ENCODE results near the gene CFAP74. TPM values are rescaled to one million over a fixed set of nuclear protein-coding genes. Genes with fewer than 3 reads are reported as not detected.

The CFAP74 gene
- total RNA-seq, 2 experiments from 2014 or later = not detected

- H3K27ac ChIP-seq (ENCODE audit: low read depth in 1 of 2, low read length in 2 of 2) = no peak within 1 kb of the TSS
- H3K4me1 Mint-ChIP-seq (ENCODE audit: low read depth) = peaks cover 4% of the 10 kb centered on the region
- H3K9me3 ChIP-seq (ENCODE audit: control insufficient read depth in 1 of 2, insufficient read depth in 1 of 2, low read length in 2 of 2) = no peaks in the 10 kb centered on the region
- no peak for ATAC-seq (ENCODE audit: poor library complexity)
- no peak within 1 kb of the TSS for H3K4me3 ChIP-seq (ENCODE audit: low read length)
- H3K9me3 Mint-ChIP-seq = no peaks in the 10 kb centered on the region
- CTCF ChIA-PET = no interaction called here
- H3K27ac Mint-ChIP-seq = no peak within 1 kb of the TSS
- no peaks in the 10 kb centered on the region for H3K27me3 Mint-ChIP-seq
- no peaks in the 10 kb centered on the region for H3K27me3 ChIP-seq (ENCODE audit: control insufficient read depth in 1 of 2, insufficient read depth in 2 of 2, low read length in 2 of 2)
- no peaks in the 10 kb centered on the region for H3K36me3 Mint-ChIP-seq (ENCODE audit: low read depth)
- peak in 1 of 14 experiments; percentile 29 for DNase-seq
- intact Hi-C loops (cut with DNase I, micrococcal nuclease) = loop anchor here in 1 of 2 experiments (5.0 kb wide), 1 partner anchor 217 kb away; no protein-coding TSS in a partner anchor
- POLR2A ChIA-PET = no interaction called here
- H3K4me3 Mint-ChIP-seq = peak within 1 kb of the TSS; percentile 58
- H3K36me3 ChIP-seq (ENCODE audit: insufficient read depth, low read length) = no peaks in the 10 kb centered on the region
- TF ChIP-seq, protein P1, sequence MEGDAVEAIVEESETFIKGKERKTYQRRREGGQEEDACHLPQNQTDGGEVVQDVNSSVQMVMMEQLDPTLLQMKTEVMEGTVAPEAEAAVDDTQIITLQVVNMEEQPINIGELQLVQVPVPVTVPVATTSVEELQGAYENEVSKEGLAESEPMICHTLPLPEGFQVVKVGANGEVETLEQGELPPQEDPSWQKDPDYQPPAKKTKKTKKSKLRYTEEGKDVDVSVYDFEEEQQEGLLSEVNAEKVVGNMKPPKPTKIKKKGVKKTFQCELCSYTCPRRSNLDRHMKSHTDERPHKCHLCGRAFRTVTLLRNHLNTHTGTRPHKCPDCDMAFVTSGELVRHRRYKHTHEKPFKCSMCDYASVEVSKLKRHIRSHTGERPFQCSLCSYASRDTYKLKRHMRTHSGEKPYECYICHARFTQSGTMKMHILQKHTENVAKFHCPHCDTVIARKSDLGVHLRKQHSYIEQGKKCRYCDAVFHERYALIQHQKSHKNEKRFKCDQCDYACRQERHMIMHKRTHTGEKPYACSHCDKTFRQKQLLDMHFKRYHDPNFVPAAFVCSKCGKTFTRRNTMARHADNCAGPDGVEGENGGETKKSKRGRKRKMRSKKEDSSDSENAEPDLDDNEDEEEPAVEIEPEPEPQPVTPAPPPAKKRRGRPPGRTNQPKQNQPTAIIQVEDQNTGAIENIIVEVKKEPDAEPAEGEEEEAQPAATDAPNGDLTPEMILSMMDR (IDR thresholded peaks at IDR 0.05) = no peak
- H3K4me1 ChIP-seq (ENCODE audit: insufficient read depth, low read length) = peaks cover 25% of the 10 kb centered on the region
These were observed 88.5 kb downstream of the CFAP74 start, which contains the start of gene CALML6 for GRCh38 chr1:1914971-1915692. Gene CALML6, plus strand, starts transcription at chr1:1915260. Its CDS starts 21 bp downstream, at chr1:1915281.

DNA sequence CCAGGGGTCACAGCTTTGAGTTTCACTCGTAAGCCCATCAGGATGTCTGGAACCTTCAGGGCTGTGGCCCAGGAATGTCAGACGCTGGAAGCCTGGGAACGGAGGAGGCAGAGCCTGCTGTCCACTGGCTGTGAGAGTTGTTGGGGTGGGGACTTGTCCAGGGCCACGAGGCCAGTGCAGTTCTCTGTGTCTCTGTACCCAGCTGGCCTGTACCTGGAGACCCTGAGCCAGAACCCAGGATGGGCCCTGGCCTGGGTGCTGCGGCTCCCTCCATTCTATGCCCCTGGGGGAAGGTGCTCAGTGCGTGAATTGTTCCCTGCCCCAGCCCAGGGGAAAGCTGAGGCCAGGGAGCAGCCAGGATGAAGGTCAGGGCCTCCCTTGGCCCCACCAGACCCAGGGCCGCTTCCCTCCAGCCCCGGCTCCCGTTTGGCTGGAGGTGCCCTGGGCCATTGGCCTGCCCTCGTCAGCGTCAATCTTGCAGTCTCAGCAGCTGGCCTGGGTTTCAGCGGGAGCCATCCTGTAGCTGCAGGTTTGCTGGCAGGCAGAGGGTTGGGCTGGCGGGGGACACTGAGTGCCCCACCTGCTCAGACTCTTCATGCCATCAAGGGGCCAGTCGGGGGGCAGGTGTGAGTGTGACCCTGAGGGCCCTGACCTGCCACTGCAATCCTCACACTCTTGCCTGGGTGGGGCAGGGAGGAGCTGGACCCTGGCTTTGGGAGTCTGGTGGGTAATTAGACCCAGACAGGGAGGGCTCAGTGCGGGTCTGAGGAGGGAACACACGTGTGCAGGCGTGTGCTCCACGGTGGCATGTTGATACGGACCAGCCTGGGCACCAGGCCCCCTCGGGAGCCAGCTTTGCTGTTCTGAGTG, 89.2 kb downstream of the CFAP74 start:
- peaks cover 1% of the 10 kb centered on the region for H3K4me1 Mint-ChIP-seq (ENCODE audit: low read depth)
- no peak overlapping the region for H3K27ac Mint-ChIP-seq
- Histone ChIP-seq H3K27ac (ENCODE audit: low read depth in 1 of 2, low read length in 2 of 2) (no peak overlapping the region), H3K4me3 (ENCODE audit: low read length) (no peak overlapping the region), H3K4me1 (ENCODE audit: insufficient read depth, low read length) (peaks cover 25% of the 10 kb centered on the region), H3K9me3 (ENCODE audit: control insufficient read depth in 1 of 2, insufficient read depth in 1 of 2, low read length in 2 of 2) (no peaks in the 10 kb centered on the region), H3K27me3 (ENCODE audit: control insufficient read depth in 1 of 2, insufficient read depth in 2 of 2, low read length in 2 of 2) (no peaks in the 10 kb centered on the region), H3K36me3 (ENCODE audit: insufficient read depth, low read length) (no peaks in the 10 kb centered on the region)
- no peak overlapping the region for H3K4me3 Mint-ChIP-seq
- CTCF ChIA-PET = no interaction called here
- H3K36me3 Mint-ChIP-seq (ENCODE audit: low read depth) = no peaks in the 10 kb centered on the region
- TF ChIP-seq, protein P1 (IDR thresholded peaks at IDR 0.05) = no peak
- POLR2A ChIA-PET = no interaction called here
- no peaks in the 10 kb centered on the region for H3K9me3 Mint-ChIP-seq
- ATAC-seq (ENCODE audit: poor library complexity) = no peak
- intact Hi-C loops (cut with DNase I, micrococcal nuclease) = no loop called here
- H3K27me3 Mint-ChIP-seq = no peaks in the 10 kb centered on the region
- DNase-seq = peak in 1 of 14 experiments; percentile 30

DNA sequence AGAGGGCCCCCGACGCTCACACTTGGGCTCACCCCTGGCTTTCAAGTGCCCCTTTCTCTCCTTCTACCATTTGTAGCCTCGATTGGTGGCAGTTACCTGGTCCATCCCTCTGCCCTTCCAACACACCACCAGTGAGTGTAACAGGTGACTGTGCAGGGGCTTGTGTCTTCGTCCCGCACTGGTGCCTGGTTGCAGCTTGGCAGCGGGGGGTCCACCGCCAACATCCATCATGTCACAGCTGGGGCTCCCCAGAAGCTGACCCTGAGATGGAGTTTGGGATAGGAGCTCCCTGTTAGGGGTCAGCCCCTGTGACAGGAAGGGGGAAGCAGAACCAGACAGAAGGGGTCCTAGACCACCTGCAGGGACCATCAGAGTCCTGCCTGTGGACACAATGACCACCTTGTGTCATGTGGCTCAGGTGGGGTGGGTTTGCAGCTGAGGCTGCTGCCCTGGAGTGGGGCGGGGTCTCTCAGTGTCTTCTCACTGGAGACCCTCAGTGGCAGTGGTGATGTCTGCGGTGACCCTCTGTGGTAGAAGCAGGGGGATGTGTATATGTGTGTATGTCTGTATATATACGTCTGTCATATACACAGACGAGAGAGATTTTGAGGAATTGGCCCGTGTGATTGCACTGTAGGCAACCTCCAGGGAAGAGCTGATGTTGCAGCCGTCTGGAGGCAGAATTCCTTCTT, 92.1 kb downstream of the CFAP74 start:
- no peaks in the 10 kb centered on the region for H3K27me3 ChIP-seq (ENCODE audit: control insufficient read depth in 1 of 2, insufficient read depth in 2 of 2, low read length in 2 of 2)
- H3K27ac ChIP-seq (ENCODE audit: low read depth in 1 of 2, low read length in 2 of 2) = no peak overlapping the region
- H3K4me3 ChIP-seq (ENCODE audit: low read length) = no peak overlapping the region
- DNase-seq = peak in 1 of 14 experiments; percentile 32
- Mint-ChIP-seq H3K27me3 (no peaks in the 10 kb centered on the region), H3K4me3 (no peak overlapping the region), H3K27ac (no peak overlapping the region), H3K9me3 (no peaks in the 10 kb centered on the region), H3K36me3 (ENCODE audit: low read depth) (no peaks in the 10 kb centered on the region), H3K4me1 (ENCODE audit: low read depth) (peaks cover under 1% of the 10 kb centered on the region)
- TF ChIP-seq, protein P1 (IDR thresholded peaks at IDR 0.05) = no peak
- ChIA-PET CTCF (no interaction called here), POLR2A (no interaction called here)
- peaks cover 23% of the 10 kb centered on the region for H3K4me1 ChIP-seq (ENCODE audit: insufficient read depth, low read length)
- H3K9me3 ChIP-seq (ENCODE audit: control insufficient read depth in 1 of 2, insufficient read depth in 1 of 2, low read length in 2 of 2) = no peaks in the 10 kb centered on the region
- ATAC-seq (ENCODE audit: poor library complexity) = no peak
- intact Hi-C loops (cut with DNase I, micrococcal nuclease) = no loop called here
- H3K36me3 ChIP-seq (ENCODE audit: insufficient read depth, low read length) = no peaks in the 10 kb centered on the region
